CD4-positive, alpha-beta T cell (primary cell): Measurements from ENCODE around the gene WDR82. TPM values are rescaled to one million over a fixed set of nuclear protein-coding genes. Genes with fewer than 3 reads are reported as not detected.
A peak's percentile ranks its signal among the peaks of the same experiment; 100 is the strongest.

Experiments used
- ATAC-seq: fragments of 200-7000 bp; cut with Tn5 transposase; one replicate; pipeline ENCODE4 v1.10.0; 2022; ENCODE audit warnings: mild to moderate bottlenecking; ENCODE audit not compliant: poor library complexity
- CTCF ChIA-PET: fragments of 350-600 bp; sonication (Branson Sonifier 250); formaldehyde crosslinking; loops from one replicate; lab custom pipeline; 2021; ENCODE audit warnings: antibody characterized with exemption, inconsistent platforms; lab: Charles Lee
- POLR2A ChIA-PET: fragments of 350-600 bp; sonication (Branson Sonifier 250); formaldehyde crosslinking; loops from one replicate; lab custom pipeline; 2021; ENCODE audit warnings: antibody characterized with exemption, inconsistent platforms; lab: Charles Lee
- DNase-seq, 14 experiments: peaks; one replicate each; pipeline ENCODE4 v3.0.0-alpha.2; 2013 to 2020; ENCODE audit warnings: mixed read lengths in 2 of 14
- H3K27ac ChIP-seq, 2 donors: one replicate each; pipeline versions ENCODE4 v1.5.1 to v1.7.0; 2013; ENCODE audit warnings: low read length in 2 of 2, low read depth in 1 of 2, mild to moderate bottlenecking in 1 of 2
- H3K27me3 ChIP-seq, 2 experiments: 1 replicate in 1 of 2; 2 replicates in 1 of 2; pipeline versions ENCODE4 v1.6.1 to v1.7.0; 2013; ENCODE audit warnings: low read length in 2 of 2, control low read depth in 1 of 2, mild to moderate bottlenecking in 1 of 2, moderate library complexity in 1 of 2; ENCODE audit not compliant: insufficient read depth in 2 of 2, control insufficient read depth in 1 of 2
- H3K36me3 ChIP-seq: one replicate; pipeline ENCODE4 v1.6.1; 2013; ENCODE audit warnings: low read length, control low read depth; ENCODE audit not compliant: insufficient read depth
- H3K4me1 ChIP-seq: one replicate; pipeline ENCODE4 v1.6.1; 2013; ENCODE audit warnings: low read length, control low read depth; ENCODE audit not compliant: insufficient read depth
- H3K4me3 ChIP-seq: one replicate; pipeline ENCODE4 v1.5.1; 2013; ENCODE audit warnings: mild to moderate bottlenecking, low read length, moderate library complexity
- H3K9me3 ChIP-seq, 2 experiments: 1 replicate in 1 of 2; 2 replicates in 1 of 2; pipeline versions ENCODE4 v1.6.1 to v1.7.0; 2013; ENCODE audit warnings: low read length in 2 of 2, mild to moderate bottlenecking in 2 of 2, control low read depth in 1 of 2, moderate library complexity in 1 of 2; ENCODE audit not compliant: control insufficient read depth in 1 of 2, insufficient read depth in 1 of 2
- H3K27ac Mint-ChIP-seq: one replicate; pipeline ENCODE4 v1.8.0; 2020; ENCODE audit warnings: mixed read lengths
- H3K27me3 Mint-ChIP-seq: one replicate; pipeline ENCODE4 v1.8.0; 2021; ENCODE audit warnings: mixed read lengths
- H3K36me3 Mint-ChIP-seq: one replicate; pipeline ENCODE4 v1.8.0; 2021; ENCODE audit warnings: low read depth, mixed read lengths
- H3K4me1 Mint-ChIP-seq: one replicate; pipeline ENCODE4 v1.8.0; 2021; ENCODE audit warnings: low read depth, mixed read lengths
- H3K4me3 Mint-ChIP-seq: one replicate; pipeline ENCODE4 v1.8.0; 2020; ENCODE audit warnings: mild to moderate bottlenecking, mixed read lengths
- H3K9me3 Mint-ChIP-seq: one replicate; pipeline ENCODE4 v1.8.0; 2020; ENCODE audit warnings: mixed read lengths
- CTCF ChIP-seq: fragments of 200-600 bp; IDR thresholded peaks from one replicate; pipeline ENCODE4 v1.8.0; 2022; ENCODE audit warnings: antibody characterized with exemption, mild to moderate bottlenecking
- intact Hi-C, 2 experiments: fragments of 100-400 bp; cut with DNase I in 1 of 2; cut with micrococcal nuclease in 1 of 2; formaldehyde crosslinking; loops; one replicate each; pipeline versions ENCODE4 v1.15.1 to v1.9.0; 2023 to 2025; cut with DNase I, micrococcal nuclease
- microRNA-seq: library from miRNA; unstranded; fragments of <30 nt; microRNA quantifications from one replicate; pipeline ENCODE4 v1.2.0, GENCODE V29; 2021; ENCODE audit warnings: borderline microRNAs expressed, borderline replicate concordance
- total RNA-seq, 174 experiments: library from RNA in 2 of 174; stranded (reverse) in 2 of 174; gene quantifications; one replicate each; pipeline ENCODE4 v1.2.3 and lab custom pipeline; 2021 to 2026

Gene WDR82
- total RNA-seq, 2 experiments from 2014 or later: 114 TPM

GRCh38 chr3:52205727-52206372 is 72.6 kb downstream of the WDR82 start:
- intact Hi-C loops: no loop called here
- Mint-ChIP-seq H3K36me3 (peaks cover 100% of the 10 kb centered on the region), H3K27ac (no peak overlapping the region), H3K27me3 (no peaks in the 10 kb centered on the region), H3K4me1 (peaks cover 15% of the 10 kb centered on the region), H3K9me3 (no peaks in the 10 kb centered on the region), H3K4me3 (no peak overlapping the region)
- TF ChIP-seq CTCF: no peak
- ChIA-PET CTCF (no interaction called here), POLR2A (interaction anchor here (0.9 kb wide), 1 partner anchor 206 kb away, joined by 3 read pairs; no protein-coding TSS in a partner anchor)
- H3K4me3 ChIP-seq: no peak overlapping the region
- no peak overlapping the region for H3K27ac ChIP-seq
- H3K9me3 ChIP-seq: no peaks in the 10 kb centered on the region
- H3K27me3 ChIP-seq: no peaks in the 10 kb centered on the region
- H3K36me3 ChIP-seq: peaks cover 90% of the 10 kb centered on the region
- H3K4me1 ChIP-seq: peaks cover 8% of the 10 kb centered on the region
- DNase-seq (no peak), ATAC-seq (no peak)

Small RNA genes lying within 50 kb of the gene (microRNA-seq; reads per million reads assigned to microRNA genes)
- gene MIR135A1 (not detected), gene MIRLET7G (386,313 reads per million, percentile 100 among the genes with 10 or more reads in this experiment)

Other genes with a start within 250 kb of the WDR82 start
- gene DUSP7, start 222.1 kb downstream of the WDR82 start, total RNA-seq: 1 to 10 TPM; 4.8 to 5.2 TPM
- under 1 TPM; 0.22 to 0.39 TPM for gene POC1A, start 124.2 kb downstream of the WDR82 start, total RNA-seq
- gene ALAS1, start 80.5 kb downstream of the WDR82 start, total RNA-seq: 1 to 10 TPM; 6.0 to 7.0 TPM
- under 1 TPM; 0.08 to 0.17 TPM for gene TLR9, start 53.0 kb downstream of the WDR82 start, total RNA-seq
- 10 to 100 TPM; 17.4 to 21.7 TPM for gene TWF2, start 39.5 kb downstream of the WDR82 start, total RNA-seq
- 10 to 100 TPM; 36.7 to 40.2 TPM for gene PPM1M, start 32.9 kb downstream of the WDR82 start, total RNA-seq
- gene GLYCTK, start 9.2 kb upstream of the WDR82 start, total RNA-seq: 10 to 100 TPM; 24.4 to 24.6 TPM
- gene DNAH1, start 37.7 kb upstream of the WDR82 start, total RNA-seq: 10 to 100 TPM; 49.7 to 50.7 TPM
- gene BAP1, start 131.4 kb upstream of the WDR82 start, total RNA-seq: 100 to 1,000 TPM; 149 to 157 TPM
- gene PHF7, start 132.0 kb upstream of the WDR82 start, total RNA-seq: 10 to 100 TPM; 13.3 to 13.8 TPM
- gene SEMA3G, start 166.5 kb upstream of the WDR82 start, total RNA-seq: under 1 TPM; 0.34 to 0.69 TPM
- 1 to 10 TPM; 5.3 to 6.6 TPM for gene TNNC1, start 175.4 kb upstream of the WDR82 start, total RNA-seq
- 100 to 1,000 TPM; 160 to 163 TPM for gene NISCH, start 177.0 kb upstream of the WDR82 start, total RNA-seq
- 1 to 10 TPM; 1.5 to 2.5 TPM for gene STAB1, start 216.7 kb upstream of the WDR82 start, total RNA-seq